RWPE1 (cell line): ENCODE results near the gene CDCP2.

Experiments used
- CTCF ChIA-PET: fragments of 350-600 bp; sonication (Branson Sonifier 250); formaldehyde crosslinking; extraction: SDS; loops from one replicate; lab custom pipeline; 2021; lab: Yijun Ruan, JAX
- POLR2A ChIA-PET: fragments of 400-600 bp; formaldehyde crosslinking; extraction: SDS; loops from one replicate; lab custom pipeline; 2020; ENCODE audit warnings: antibody characterized with exemption; ENCODE audit not compliant: low non-redundant PET; lab: Yijun Ruan, JAX
- DNase-seq: peaks from one replicate; pipeline ENCODE4 v3.0.0; 2012; ENCODE audit warnings: low spot score
- H3K27ac ChIP-seq: fragments of 450-650 bp; 2 replicates; pipeline ENCODE4 v1.5.1; 2017
- CTCF ChIP-seq: fragments of 450-650 bp; conservative IDR thresholded peaks from 2 replicates; pipeline ENCODE4 v1.5.1; 2017; ENCODE audit warnings: low read depth, mild to moderate bottlenecking

Gene CDCP2

GRCh38 chr1:54126271-54126815, 26.5 kb downstream of the CDCP2 start:
- H3K27ac ChIP-seq, result no peak overlapping the region
- TF ChIP-seq CTCF, result no peak
- ChIA-PET POLR2A (no interaction called here), CTCF (interaction anchor here (1.9 kb wide), 1 partner anchor 363 kb away, joined by 6 read pairs; no protein-coding TSS in a partner anchor)
- no peak for DNase-seq

GRCh38 chr1:54125386-54126070, 27.3 kb downstream of the CDCP2 start:
- ChIA-PET CTCF (interaction anchor here (0.7 to 1.9 kb wide), 6 partner anchors 28 to 364 kb away, joined by 3 to 6 read pairs (median 3); no protein-coding TSS in a partner anchor), POLR2A (no interaction called here)
- H3K27ac ChIP-seq, result no peak overlapping the region
- TF ChIP-seq CTCF, result no peak
- DNase-seq, result no peak

- CTCF ChIA-PET, result interaction anchor here (0.7 to 1.9 kb wide), 5 partner anchors 27 to 364 kb away, joined by 3 to 6 read pairs (median 3); no protein-coding TSS in a partner anchor
- no peak for TF ChIP-seq CTCF
- H3K27ac ChIP-seq, result no peak overlapping the region
- no peak for DNase-seq
- POLR2A ChIA-PET, result no interaction called here
Observed at GRCh38 chr1:54124906-54125305, 27.9 kb downstream of the CDCP2 start.

- no peak for TF ChIP-seq CTCF
- DNase-seq, result no peak
- no peak overlapping the region for H3K27ac ChIP-seq
- ChIA-PET POLR2A (no interaction called here), CTCF (interaction anchor here (0.7 kb wide), 1 partner anchor 486 kb away, joined by 3 read pairs; no protein-coding TSS in a partner anchor)
Observed at GRCh38 chr1:54124472-54124871, 28.3 kb downstream of the CDCP2 start.

GRCh38 chr1:54122992-54123391, 29.8 kb downstream of the CDCP2 start:
- ChIA-PET CTCF (interaction anchor here (0.6 to 2.2 kb wide), 3 partner anchors 11 to 367 kb away, joined by 3 to 12 read pairs (median 5); no protein-coding TSS in a partner anchor), POLR2A (no interaction called here)
- H3K27ac ChIP-seq, result no peak overlapping the region
- no peak for TF ChIP-seq CTCF
- DNase-seq, result no peak

GRCh38 chr1:54122135-54122751, 30.6 kb downstream of the CDCP2 start:
- ChIA-PET POLR2A (no interaction called here), CTCF (interaction anchor here (0.6 to 2.2 kb wide), 6 partner anchors 12 to 367 kb away, joined by 3 to 12 read pairs (median 4); no protein-coding TSS in a partner anchor)
- no peak for TF ChIP-seq CTCF
- H3K27ac ChIP-seq, result no peak overlapping the region
- DNase-seq, result no peak
